CD4-positive, alpha-beta memory T cell (primary cell): ENCODE data around the gene PGAM2. TPM values are rescaled to one million over a fixed set of nuclear protein-coding genes. Genes with fewer than 3 reads are reported as not detected.
A peak's percentile ranks its signal among the peaks of the same experiment; 100 is the strongest.

Experiments
- CTCF ChIA-PET: fragments of 350-600 bp; sonication (Branson Sonifier 250); formaldehyde crosslinking; loops from one replicate; lab custom pipeline; 2021; ENCODE audit warnings: inconsistent platforms; ENCODE audit not compliant: partially characterized antibody; lab: Charles Lee
- POLR2A ChIA-PET: fragments of 350-600 bp; sonication (Branson Sonifier 250); formaldehyde crosslinking; loops from one replicate; lab custom pipeline; 2021; ENCODE audit not compliant: partially characterized antibody; lab: Charles Lee
- DNase-seq, 5 donors: peaks; one replicate each; pipeline versions ENCODE4 v3.0.0 to v3.0.0-alpha.2; 2020 to 2022; ENCODE audit warnings: mixed read lengths in 1 of 5
- H3K27ac ChIP-seq: one replicate; pipeline ENCODE4 v1.7.0; 2013; ENCODE audit warnings: low read depth, low read length
- H3K27me3 ChIP-seq: 2 replicates; pipeline ENCODE4 v1.7.0; 2013; ENCODE audit warnings: mild to moderate bottlenecking, low read length, moderate library complexity; ENCODE audit not compliant: insufficient read depth
- H3K36me3 ChIP-seq: 2 replicates; pipeline ENCODE4 v1.7.0; 2013; ENCODE audit warnings: mild to moderate bottlenecking, low read length, moderate library complexity; ENCODE audit not compliant: insufficient read depth
- H3K4me1 ChIP-seq: 2 replicates; pipeline ENCODE4 v1.7.0; 2013; ENCODE audit warnings: mild to moderate bottlenecking, low read length, moderate library complexity; ENCODE audit not compliant: insufficient read depth
- H3K4me3 ChIP-seq, 2 donors: one replicate each; pipeline ENCODE4 v1.7.0; 2013; ENCODE audit warnings: low read length in 2 of 2, mild to moderate bottlenecking in 1 of 2
- H3K9me3 ChIP-seq, 2 donors: one replicate each; pipeline ENCODE4 v1.7.0; 2013; ENCODE audit warnings: low read length in 2 of 2, control low read depth in 1 of 2; ENCODE audit not compliant: control insufficient read depth in 1 of 2
- H3K27ac Mint-ChIP-seq, 7 donors: one replicate each; pipeline ENCODE4 v1.8.0; 2020 to 2021; ENCODE audit warnings: mixed read lengths in 7 of 7, mild to moderate bottlenecking in 6 of 7, inconsistent platforms in 3 of 7, moderate library complexity in 3 of 7
- H3K27me3 Mint-ChIP-seq, 2 donors: one replicate each; pipeline ENCODE4 v1.8.0; 2020 to 2021; ENCODE audit warnings: mixed read lengths in 2 of 2
- H3K36me3 Mint-ChIP-seq, 2 donors: one replicate each; pipeline ENCODE4 v1.8.0; 2020 to 2021; ENCODE audit warnings: mixed read lengths in 2 of 2, inconsistent platforms in 1 of 2, mild to moderate bottlenecking in 1 of 2
- H3K4me1 Mint-ChIP-seq, 4 donors: one replicate each; pipeline ENCODE4 v1.8.0; 2020 to 2021; ENCODE audit warnings: mixed read lengths in 4 of 4, mild to moderate bottlenecking in 1 of 4
- H3K4me3 Mint-ChIP-seq, 8 donors: one replicate each; pipeline ENCODE4 v1.8.0; 2020 to 2021; ENCODE audit warnings: mixed read lengths in 8 of 8, mild to moderate bottlenecking in 7 of 8, moderate library complexity in 6 of 8, inconsistent platforms in 3 of 8
- H3K9me3 Mint-ChIP-seq, 8 donors: one replicate each; pipeline ENCODE4 v1.8.0; 2020 to 2021; ENCODE audit warnings: mixed read lengths in 8 of 8, mild to moderate bottlenecking in 5 of 8, inconsistent platforms in 3 of 8, moderate library complexity in 1 of 8
- intact Hi-C: fragments of 100-400 bp; cut with micrococcal nuclease; formaldehyde crosslinking; loops from one replicate; pipeline ENCODE4 v1.15.1; 2023
- polyA plus RNA-seq, 2 donors: library from polyadenylated mRNA; unstranded; fragments of 300-500 nt; fragmentation: Illumina TruSeq; gene quantifications; one replicate each; pipeline ENCODE4 v1.2.3, GENCODE V29; 2021
- total RNA-seq, 2 experiments: library from RNA; stranded (reverse); gene quantifications; one replicate each; pipeline ENCODE4 v1.2.3, GENCODE V29; 2021

Gene PGAM2
- total and polyA plus RNA-seq, 4 experiments from 2014 or later, result 1.1 to 1.5 TPM; not detected in 2

- H3K4me3 Mint-ChIP-seq, result peak overlapping the region in 4 of 8 donors; percentile 9 to 63 (median 54)
Observed at GRCh38 chr7:44084701-44085100, 19.3 kb upstream of the PGAM2 start.

GRCh38 chr7:44083796-44084195 lies 18.4 kb upstream of the PGAM2 start:
- Histone ChIP-seq H3K4me1 (peaks cover 23% of the 10 kb centered on the region), H3K4me3 (no peak overlapping the region), H3K27me3 (no peaks in the 10 kb centered on the region), H3K9me3 (no peaks in the 10 kb centered on the region), H3K27ac (no peak overlapping the region), H3K36me3 (peaks cover 14% of the 10 kb centered on the region)
- CTCF ChIA-PET, result no interaction called here
- Mint-ChIP-seq H3K27me3 (peaks cover 0 to 2% of the 10 kb centered on the region in 2 donors), H3K27ac (peak overlapping the region in 6 of 7 donors; percentile 60 to 93 (median 87)), H3K4me3 (peak overlapping the region; percentile 37 to 92 (median 72)), H3K4me1 (peaks cover 11 to 35% (median 14%) of the 10 kb centered on the region in 4 donors), H3K9me3 (peaks cover 0 to 2% (median 0%) of the 10 kb centered on the region in 8 donors), H3K36me3 (peaks cover 6 to 17% of the 10 kb centered on the region in 2 donors)
- DNase-seq, result no peak
- intact Hi-C loops, result loop anchor here (2.0 to 5.0 kb wide), 2 partner anchors 489 to 1027 kb away; partner anchors contain the start of genes DDX56 and TBRG4
- POLR2A ChIA-PET, result no interaction called here

More at GRCh38 chr7:44084701-44085100, 19.3 kb upstream of the PGAM2 start:
- no peak overlapping the region for H3K27ac ChIP-seq
- POLR2A ChIA-PET, result no interaction called here
- H3K9me3 Mint-ChIP-seq, result peaks cover 0 to 2% (median 0%) of the 10 kb centered on the region in 8 donors
- H3K4me3 ChIP-seq, result no peak overlapping the region
- intact Hi-C loops, result loop anchor here (5.0 kb wide), 1 partner anchor 488 kb away; the partner anchor contains the start of gene DDX56
- H3K36me3 Mint-ChIP-seq, result peaks cover 6 to 17% of the 10 kb centered on the region in 2 donors
- peaks cover 0 to 2% of the 10 kb centered on the region in 2 donors for H3K27me3 Mint-ChIP-seq
- peaks cover 20% of the 10 kb centered on the region for H3K4me1 ChIP-seq
- CTCF ChIA-PET, result interaction anchor here (0.7 to 1.2 kb wide), 3 partner anchors 39 to 89 kb away, joined by 3 to 4 read pairs (median 3); partner anchors contain the start of gene POLD2
- no peak for DNase-seq
- H3K9me3 ChIP-seq, result no peaks in the 10 kb centered on the region
- peak overlapping the region in 4 of 7 donors; percentile 35 to 92 (median 53) for H3K27ac Mint-ChIP-seq
- no peaks in the 10 kb centered on the region for H3K27me3 ChIP-seq
- peaks cover 11 to 35% (median 14%) of the 10 kb centered on the region in 4 donors for H3K4me1 Mint-ChIP-seq
- H3K36me3 ChIP-seq, result peaks cover 7% of the 10 kb centered on the region

- H3K4me1 ChIP-seq, result peaks cover 23% of the 10 kb centered on the region
- Mint-ChIP-seq H3K36me3 (peaks cover 16 to 27% of the 10 kb centered on the region in 2 donors), H3K27ac (peak overlapping the region; percentile 57 to 93 (median 78)), H3K4me3 (peak overlapping the region; percentile 80 to 95 (median 86)), H3K9me3 (peaks cover 0 to 2% (median 0%) of the 10 kb centered on the region in 8 donors), H3K4me1 (peaks cover 15 to 39% (median 20%) of the 10 kb centered on the region in 4 donors), H3K27me3 (no peaks in the 10 kb centered on the region)
- ChIA-PET POLR2A (interaction anchor here (0.9 kb wide), 1 partner anchor 38 kb away, joined by 5 read pairs; the partner anchor contains the start of gene DBNL), CTCF (no interaction called here)
- H3K27me3 ChIP-seq, result no peaks in the 10 kb centered on the region
- H3K36me3 ChIP-seq, result peaks cover 25% of the 10 kb centered on the region
- peak; percentile 96 to 99 (median 99) for DNase-seq
- no peaks in the 10 kb centered on the region for H3K9me3 ChIP-seq
- H3K27ac ChIP-seq, result peak overlapping the region; percentile 81
- peak overlapping the region; percentile 42 to 62 for H3K4me3 ChIP-seq
- intact Hi-C loops, result loop anchor here (1.0 to 5.0 kb wide), 8 partner anchors 22 to 1028 kb away; partner anchors contain the start of genes AEBP1, DBNL, DDX56 and NUDCD3
Observed at GRCh38 chr7:44082541-44083207, 17.3 kb upstream of the PGAM2 start.

- Mint-ChIP-seq H3K36me3 (peaks cover 20 to 40% of the 10 kb centered on the region in 2 donors), H3K27ac (peak overlapping the region; percentile 92 to 97 (median 95)), H3K4me3 (peak overlapping the region; percentile 84 to 95 (median 91)), H3K9me3 (peaks cover 0 to 2% (median 0%) of the 10 kb centered on the region in 8 donors), H3K27me3 (no peaks in the 10 kb centered on the region), H3K4me1 (peaks cover 16 to 42% (median 20%) of the 10 kb centered on the region in 4 donors)
- DNase-seq, result peak in 4 of 5 donors; percentile 23 to 39 (median 36)
- H3K36me3 ChIP-seq, result peaks cover 38% of the 10 kb centered on the region
- no peaks in the 10 kb centered on the region for H3K9me3 ChIP-seq
- intact Hi-C loops, result loop anchor here (5.0 kb wide), 1 partner anchor 491 kb away; the partner anchor contains the start of gene DDX56
- H3K4me1 ChIP-seq, result peaks cover 23% of the 10 kb centered on the region
- H3K27me3 ChIP-seq, result no peaks in the 10 kb centered on the region
- CTCF ChIA-PET, result interaction anchor here (0.8 to 1.8 kb wide), 6 partner anchors 9 to 120 kb away, joined by 3 to 8 read pairs (median 4); partner anchors contain the start of genes DBNL and POLD2
- peak overlapping the region; percentile 92 for H3K27ac ChIP-seq
- POLR2A ChIA-PET, result interaction anchor here (0.5 to 3.5 kb wide), 13 partner anchors 9 to 1142 kb away, joined by 3 to 32 read pairs (median 5); partner anchors contain the start of genes DBNL, DDX56, NUDCD3 and PGAM2
- H3K4me3 ChIP-seq, result peak overlapping the region; percentile 57 to 94
Observed at GRCh38 chr7:44081266-44081748, 15.9 kb upstream of the PGAM2 start.

GRCh38 chr7:44080686-44081265 lies 15.4 kb upstream of the PGAM2 start:
- H3K27ac Mint-ChIP-seq, result peak overlapping the region; percentile 92 to 97 (median 95)
- H3K27me3 Mint-ChIP-seq, result no peaks in the 10 kb centered on the region
- peaks cover 16 to 42% (median 20%) of the 10 kb centered on the region in 4 donors for H3K4me1 Mint-ChIP-seq
- Histone ChIP-seq H3K9me3 (no peaks in the 10 kb centered on the region), H3K4me1 (peaks cover 23% of the 10 kb centered on the region), H3K27me3 (no peaks in the 10 kb centered on the region), H3K27ac (peak overlapping the region; percentile 92), H3K4me3 (peak overlapping the region in 1 of 2 donors; percentile 94), H3K36me3 (peaks cover 43% of the 10 kb centered on the region)
- CTCF ChIA-PET, result interaction anchor here (0.8 to 1.8 kb wide), 6 partner anchors 8 to 121 kb away, joined by 3 to 8 read pairs (median 4); partner anchors contain the start of genes DBNL and POLD2
- H3K4me3 Mint-ChIP-seq, result peak overlapping the region; percentile 84 to 95 (median 91)
- intact Hi-C loops, result loop anchor here (5.0 kb wide), 1 partner anchor 492 kb away; the partner anchor contains the start of gene DDX56
- peaks cover 20 to 45% of the 10 kb centered on the region in 2 donors for H3K36me3 Mint-ChIP-seq
- DNase-seq, result no peak
- POLR2A ChIA-PET, result interaction anchor here (0.5 to 3.5 kb wide), 14 partner anchors 8 to 1142 kb away, joined by 3 to 32 read pairs (median 4); partner anchors contain the start of genes DBNL, DDX56, NUDCD3 and PGAM2
- H3K9me3 Mint-ChIP-seq, result peaks cover 0 to 2% (median 0%) of the 10 kb centered on the region in 8 donors

- no peak for DNase-seq
- H3K9me3 Mint-ChIP-seq, result peaks cover 0 to 2% (median 0%) of the 10 kb centered on the region in 8 donors
- Histone ChIP-seq H3K27me3 (no peaks in the 10 kb centered on the region), H3K4me3 (no peak overlapping the region), H3K4me1 (peaks cover 23% of the 10 kb centered on the region), H3K9me3 (no peaks in the 10 kb centered on the region), H3K27ac (no peak overlapping the region), H3K36me3 (peaks cover 48% of the 10 kb centered on the region)
- peak overlapping the region in 3 of 7 donors; percentile 15 to 92 (median 36) for H3K27ac Mint-ChIP-seq
- intact Hi-C loops, result loop anchor here (5.0 kb wide), 1 partner anchor 492 kb away; the partner anchor contains the start of gene DDX56
- peaks cover 20 to 48% of the 10 kb centered on the region in 2 donors for H3K36me3 Mint-ChIP-seq
- H3K4me1 Mint-ChIP-seq, result peaks cover 16 to 42% (median 20%) of the 10 kb centered on the region in 4 donors
- H3K27me3 Mint-ChIP-seq, result no peaks in the 10 kb centered on the region
- ChIA-PET POLR2A (interaction anchor here (0.7 to 3.5 kb wide), 7 partner anchors 12 to 494 kb away, joined by 3 to 32 read pairs (median 5); partner anchors contain the start of genes DBNL, DDX56, NUDCD3 and PGAM2), CTCF (interaction anchor here (1.7 to 1.8 kb wide), 2 partner anchors 8 to 36 kb away, joined by 5 to 8 read pairs; partner anchors contain the start of gene DBNL)
- H3K4me3 Mint-ChIP-seq, result peak overlapping the region in 1 of 8 donors; percentile 17
Observed at GRCh38 chr7:44080118-44080517, 14.8 kb upstream of the PGAM2 start.
